Astrocyte of the spinal cord (primary cell): ENCODE measurements around the gene BBLN.
"Not testable (repeated sequence)": the region's sequence is repeated elsewhere in the genome, so short reads cannot be mapped to it uniquely, and the experiment has no call there.

ENCODE experiments used
- DNase-seq: peaks from one replicate; pipeline ENCODE4 v3.0.0; 2011; ENCODE audit warnings: low read depth, low spot score
- H3K4me3 ChIP-seq: 2 replicates; pipeline ENCODE4 v1.5.1; 2011; ENCODE audit warnings: low read depth, mild to moderate bottlenecking, low read length, moderate library complexity
- in situ Hi-C: cut with HindIII; loops from 2 replicates; pipeline ENCODE4 v1.10.0; 2017; ENCODE audit warnings: low sequenced_read_pairs
- TF ChIP-seq, protein P1 (sequence below): IDR thresholded peaks from 2 replicates; pipeline ENCODE4 v1.5.1; 2012; ENCODE audit warnings: low read depth, mild to moderate bottlenecking, low read length, inconsistent platforms

BBLN gene

DNA sequence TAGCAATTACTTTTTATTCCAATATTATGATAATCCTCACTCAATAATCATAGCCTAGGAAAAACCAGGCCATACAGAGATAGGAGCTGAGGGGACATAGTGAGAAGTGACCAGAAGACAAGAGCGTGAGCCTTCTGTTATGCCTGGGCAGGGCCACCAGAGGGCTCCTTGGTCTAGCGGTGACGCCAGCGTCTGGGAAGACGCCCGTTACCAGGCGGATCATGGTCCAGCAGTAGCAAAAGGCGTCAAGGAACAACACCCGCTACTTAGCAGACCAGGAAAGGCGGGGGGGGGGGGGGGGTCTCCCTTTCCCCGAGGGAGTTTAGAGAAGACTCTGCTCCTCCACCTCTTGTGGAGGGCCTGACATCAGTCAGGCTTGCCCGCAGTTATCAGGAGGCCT is 21.4 kb downstream of the BBLN start:
- in situ Hi-C loops, H3K4me3 ChIP-seq: not testable (repeated sequence)
- peak; percentile 35 for DNase-seq
- TF ChIP-seq, protein P1, sequence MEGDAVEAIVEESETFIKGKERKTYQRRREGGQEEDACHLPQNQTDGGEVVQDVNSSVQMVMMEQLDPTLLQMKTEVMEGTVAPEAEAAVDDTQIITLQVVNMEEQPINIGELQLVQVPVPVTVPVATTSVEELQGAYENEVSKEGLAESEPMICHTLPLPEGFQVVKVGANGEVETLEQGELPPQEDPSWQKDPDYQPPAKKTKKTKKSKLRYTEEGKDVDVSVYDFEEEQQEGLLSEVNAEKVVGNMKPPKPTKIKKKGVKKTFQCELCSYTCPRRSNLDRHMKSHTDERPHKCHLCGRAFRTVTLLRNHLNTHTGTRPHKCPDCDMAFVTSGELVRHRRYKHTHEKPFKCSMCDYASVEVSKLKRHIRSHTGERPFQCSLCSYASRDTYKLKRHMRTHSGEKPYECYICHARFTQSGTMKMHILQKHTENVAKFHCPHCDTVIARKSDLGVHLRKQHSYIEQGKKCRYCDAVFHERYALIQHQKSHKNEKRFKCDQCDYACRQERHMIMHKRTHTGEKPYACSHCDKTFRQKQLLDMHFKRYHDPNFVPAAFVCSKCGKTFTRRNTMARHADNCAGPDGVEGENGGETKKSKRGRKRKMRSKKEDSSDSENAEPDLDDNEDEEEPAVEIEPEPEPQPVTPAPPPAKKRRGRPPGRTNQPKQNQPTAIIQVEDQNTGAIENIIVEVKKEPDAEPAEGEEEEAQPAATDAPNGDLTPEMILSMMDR: peak; percentile 51

GRCh38 chr9:128182893-128183588 is 23.0 kb downstream of the BBLN start:
- TF ChIP-seq, protein P1: no peak
- H3K4me3 ChIP-seq: no peak overlapping the region
- DNase-seq: peak; percentile 38
- in situ Hi-C loops: no loop called here

DNA sequence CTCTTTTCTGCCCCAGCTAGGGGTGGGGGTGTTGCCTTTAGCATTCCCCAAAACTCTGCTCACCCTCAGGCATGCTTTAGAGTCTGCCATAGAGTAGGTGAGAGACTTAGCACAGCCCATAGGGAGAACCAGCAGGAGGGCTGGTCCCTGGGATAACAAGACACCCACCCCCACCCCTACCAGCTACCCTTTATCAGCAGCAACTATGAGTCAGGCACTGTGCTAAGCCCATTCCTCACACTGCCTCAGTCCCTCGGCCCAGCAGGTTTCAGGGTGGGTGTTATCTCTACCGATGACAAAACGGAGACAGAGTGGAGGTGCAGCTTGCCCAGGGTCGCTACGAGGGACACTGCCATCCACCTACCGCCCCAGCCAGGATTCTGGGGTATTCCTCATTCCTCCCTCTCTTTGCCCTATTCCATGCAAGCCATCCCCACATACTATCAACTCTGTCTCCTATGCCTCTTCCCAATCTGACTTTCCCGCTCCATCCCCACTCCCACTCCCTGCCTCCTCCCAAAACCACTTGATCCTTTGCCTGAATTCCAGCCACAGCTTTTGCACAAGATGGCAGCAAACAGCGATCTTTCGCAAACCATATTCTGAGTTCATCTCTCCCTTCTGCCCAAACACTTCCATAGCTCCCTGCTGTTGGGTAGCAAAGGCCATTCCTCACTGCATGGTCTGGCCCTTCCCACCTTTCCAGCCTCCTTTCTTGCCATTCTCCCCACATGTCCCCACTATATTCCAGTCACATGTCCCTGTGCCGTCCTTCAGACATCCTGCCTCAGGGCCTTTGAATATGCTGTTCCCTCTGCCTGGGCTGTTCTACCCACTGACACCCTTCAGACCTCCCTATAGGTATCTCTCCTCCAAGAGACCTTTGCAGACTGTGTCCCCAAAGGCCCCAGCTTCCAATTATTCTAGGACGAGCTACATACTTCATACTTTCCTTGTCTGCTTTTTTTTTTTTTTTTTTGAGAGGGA is 26.2 kb downstream of the BBLN start:
- DNase-seq: no peak
- H3K4me3 ChIP-seq: no peak overlapping the region
- in situ Hi-C loops: no loop called here
- TF ChIP-seq, protein P1: no peak

DNA sequence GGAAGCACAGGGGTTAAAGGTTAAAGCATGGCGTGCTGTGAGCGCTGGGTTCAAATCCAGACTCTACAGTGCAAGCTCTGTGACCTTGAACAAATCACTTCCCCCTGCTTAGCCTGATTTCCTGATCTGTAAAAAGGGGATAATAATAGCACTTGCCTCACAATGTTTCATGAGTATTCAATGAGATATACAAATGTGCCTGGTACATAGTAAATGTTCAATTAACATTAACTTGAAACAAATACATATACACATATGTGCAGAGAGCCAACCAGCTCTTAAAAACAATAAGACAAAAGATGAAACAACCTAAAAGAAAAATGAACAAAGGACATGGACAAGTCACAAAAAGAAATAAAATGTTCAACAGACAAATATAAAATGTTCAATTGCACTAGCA is 27.3 kb downstream of the BBLN start:
- DNase-seq: no peak
- in situ Hi-C loops: no loop called here
- H3K4me3 ChIP-seq: no peak overlapping the region
- TF ChIP-seq, protein P1: no peak

GRCh38 chr9:128188209-128188608 is 28.1 kb downstream of the BBLN start:
- TF ChIP-seq, protein P1: no peak
- H3K4me3 ChIP-seq: no peak overlapping the region
- in situ Hi-C loops: no loop called here
- no peak for DNase-seq

GRCh38 chr9:128190013-128190412 is 29.9 kb downstream of the BBLN start:
- no peak overlapping the region for H3K4me3 ChIP-seq
- in situ Hi-C loops: no loop called here
- DNase-seq: no peak
- TF ChIP-seq, protein P1: no peak
